SU-DHL-6 (cell line): ENCODE measurements around the gene THOC2.

Experiments used
- EZH2phosphoT487 ChIP-seq: fragments of 200-600 bp; sonication (generic), shearing (Covaris generic); conservative IDR thresholded peaks from 2 replicates; pipeline ENCODE4 v1.6.1; 2018; ENCODE audit warnings: mild to moderate bottlenecking, antibody characterized with exemption, low read length, moderate library complexity, mixed read lengths
- TF ChIP-seq, protein P1 (sequence below): fragments of 200-600 bp; sonication (generic); IDR thresholded peaks from one replicate; pipeline ENCODE4 v1.5.1; 2017; ENCODE audit warnings: antibody characterized with exemption, mild to moderate bottlenecking, low read length, moderate library complexity; ENCODE audit not compliant: insufficient read depth, poor library complexity, severe bottlenecking

GRCh38 chrX:123600181-123600580 is 132.7 kb downstream of the THOC2 start:
- TF ChIP-seq, protein P1, sequence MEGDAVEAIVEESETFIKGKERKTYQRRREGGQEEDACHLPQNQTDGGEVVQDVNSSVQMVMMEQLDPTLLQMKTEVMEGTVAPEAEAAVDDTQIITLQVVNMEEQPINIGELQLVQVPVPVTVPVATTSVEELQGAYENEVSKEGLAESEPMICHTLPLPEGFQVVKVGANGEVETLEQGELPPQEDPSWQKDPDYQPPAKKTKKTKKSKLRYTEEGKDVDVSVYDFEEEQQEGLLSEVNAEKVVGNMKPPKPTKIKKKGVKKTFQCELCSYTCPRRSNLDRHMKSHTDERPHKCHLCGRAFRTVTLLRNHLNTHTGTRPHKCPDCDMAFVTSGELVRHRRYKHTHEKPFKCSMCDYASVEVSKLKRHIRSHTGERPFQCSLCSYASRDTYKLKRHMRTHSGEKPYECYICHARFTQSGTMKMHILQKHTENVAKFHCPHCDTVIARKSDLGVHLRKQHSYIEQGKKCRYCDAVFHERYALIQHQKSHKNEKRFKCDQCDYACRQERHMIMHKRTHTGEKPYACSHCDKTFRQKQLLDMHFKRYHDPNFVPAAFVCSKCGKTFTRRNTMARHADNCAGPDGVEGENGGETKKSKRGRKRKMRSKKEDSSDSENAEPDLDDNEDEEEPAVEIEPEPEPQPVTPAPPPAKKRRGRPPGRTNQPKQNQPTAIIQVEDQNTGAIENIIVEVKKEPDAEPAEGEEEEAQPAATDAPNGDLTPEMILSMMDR = no peak
- no peak for TF ChIP-seq EZH2phosphoT487
